ENCODE data around the gene CLMP. TPM values are rescaled to one million over a fixed set of nuclear protein-coding genes. Genes with fewer than 3 reads are reported as not detected.
A peak's percentile ranks its signal among the peaks of the same experiment; 100 is the strongest.
"Not testable (repeated sequence)": the region's sequence is repeated elsewhere in the genome, so short reads cannot be mapped to it uniquely, and the experiment has no call there.

Gene CLMP
- total RNA-seq, 1 experiment from 2014 or later, result 17.3 TPM

- Histone ChIP-seq H3K4me3 (no peak overlapping the region), H3K27ac (no peak overlapping the region), H3K4me1 (no peaks in the 10 kb centered on the region), H3K9me3 (replicated peaks) (no peaks in the 10 kb centered on the region), H3K36me3 (no peaks in the 10 kb centered on the region), H3K27me3 (no peaks in the 10 kb centered on the region)
- DNase-seq, result no peak
Observed at GRCh38 chr11:123151796-123152195, 43.3 kb downstream of the CLMP start.

DNA sequence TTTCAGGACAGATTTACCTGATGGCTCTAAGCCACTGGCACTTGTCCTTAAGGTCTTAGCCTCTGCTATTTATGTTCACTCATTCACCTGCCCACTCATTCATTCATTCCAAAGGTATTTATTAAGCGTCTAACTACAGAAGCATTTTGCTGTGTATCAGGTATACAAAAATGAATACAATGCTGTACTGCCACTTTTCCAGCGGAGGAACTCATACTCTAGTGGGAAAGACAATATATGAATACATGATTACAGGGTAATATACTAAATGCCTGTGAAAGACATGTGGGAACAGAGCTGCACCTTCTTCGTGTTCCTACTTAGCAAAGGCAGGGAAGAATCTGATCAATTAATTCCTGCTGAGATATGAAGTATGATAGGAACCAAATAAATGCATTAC lies 43.7 kb downstream of the CLMP start:
- H3K9me3 ChIP-seq (replicated peaks), result no peaks in the 10 kb centered on the region
- H3K27me3 ChIP-seq, result no peaks in the 10 kb centered on the region
- H3K36me3 ChIP-seq, result no peaks in the 10 kb centered on the region
- DNase-seq, result no peak
- no peak overlapping the region for H3K27ac ChIP-seq
- H3K4me3 ChIP-seq, result no peak overlapping the region
- H3K4me1 ChIP-seq, result no peaks in the 10 kb centered on the region

DNA sequence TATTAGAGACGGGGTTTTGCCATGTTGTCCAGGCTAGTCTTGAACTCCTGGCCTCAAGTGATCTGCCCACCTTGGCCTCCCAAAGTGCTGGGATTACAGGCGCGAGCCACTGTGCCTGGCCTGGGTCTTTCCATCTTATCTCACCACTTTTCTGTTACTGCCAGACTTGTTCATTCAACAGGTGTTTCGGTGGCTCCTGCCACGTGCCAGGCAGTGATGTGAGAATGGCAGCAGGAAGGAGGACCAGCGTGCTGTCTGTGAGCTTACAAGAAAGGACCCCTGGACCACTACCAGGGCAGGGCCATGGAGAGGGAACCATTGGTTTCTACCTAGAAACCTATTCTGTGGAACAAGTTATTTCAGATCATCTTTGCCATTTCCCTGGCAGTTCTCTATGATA lies 44.2 kb downstream of the CLMP start:
- Histone ChIP-seq H3K4me3 (no peak overlapping the region), H3K36me3 (no peaks in the 10 kb centered on the region), H3K4me1 (no peaks in the 10 kb centered on the region), H3K9me3 (replicated peaks) (no peaks in the 10 kb centered on the region), H3K27me3 (no peaks in the 10 kb centered on the region), H3K27ac (no peak overlapping the region)
- DNase-seq, result no peak

GRCh38 chr11:123148965-123149364 lies 46.1 kb downstream of the CLMP start:
- H3K9me3 ChIP-seq (replicated peaks), result no peaks in the 10 kb centered on the region
- no peaks in the 10 kb centered on the region for H3K36me3 ChIP-seq
- DNase-seq, result no peak
- H3K27me3 ChIP-seq, result no peaks in the 10 kb centered on the region
- H3K27ac ChIP-seq, result no peak overlapping the region
- H3K4me1 ChIP-seq, result no peaks in the 10 kb centered on the region
- H3K4me3 ChIP-seq, result no peak overlapping the region

GRCh38 chr11:123145661-123146060 lies 49.4 kb downstream of the CLMP start:
- no peaks in the 10 kb centered on the region for H3K4me1 ChIP-seq
- H3K36me3 ChIP-seq, result no peaks in the 10 kb centered on the region
- DNase-seq, result no peak
- H3K9me3 ChIP-seq (replicated peaks), result no peaks in the 10 kb centered on the region
- no peaks in the 10 kb centered on the region for H3K27me3 ChIP-seq
- H3K4me3 ChIP-seq, result no peak overlapping the region
- no peak overlapping the region for H3K27ac ChIP-seq

DNA sequence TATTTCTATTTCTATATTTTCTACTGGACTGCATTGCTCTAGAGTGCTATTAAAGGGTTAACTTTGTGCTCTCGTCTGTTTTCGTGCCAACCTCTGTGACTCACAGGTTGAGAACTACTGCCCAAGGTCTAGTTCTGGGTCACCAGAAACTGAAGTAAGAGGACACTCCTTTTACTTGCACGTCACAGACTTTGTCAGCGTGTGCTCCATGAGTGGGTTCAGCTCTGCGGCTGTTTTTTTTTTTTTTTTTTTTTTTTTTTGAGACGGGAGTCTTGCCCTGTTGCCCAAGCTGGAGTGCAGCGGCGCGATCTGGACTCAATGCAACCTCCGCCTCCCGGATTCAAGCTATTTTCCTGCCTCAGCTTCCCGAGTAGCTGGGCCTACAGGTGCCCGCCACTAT lies 49.8 kb downstream of the CLMP start:
- H3K4me1 ChIP-seq, result no peaks in the 10 kb centered on the region
- H3K4me3 ChIP-seq, result no peak overlapping the region
- no peak overlapping the region for H3K27ac ChIP-seq
- no peaks in the 10 kb centered on the region for H3K9me3 ChIP-seq (replicated peaks)
- DNase-seq, result peak; percentile 21 to 37
- no peaks in the 10 kb centered on the region for H3K27me3 ChIP-seq
- no peaks in the 10 kb centered on the region for H3K36me3 ChIP-seq

DNA sequence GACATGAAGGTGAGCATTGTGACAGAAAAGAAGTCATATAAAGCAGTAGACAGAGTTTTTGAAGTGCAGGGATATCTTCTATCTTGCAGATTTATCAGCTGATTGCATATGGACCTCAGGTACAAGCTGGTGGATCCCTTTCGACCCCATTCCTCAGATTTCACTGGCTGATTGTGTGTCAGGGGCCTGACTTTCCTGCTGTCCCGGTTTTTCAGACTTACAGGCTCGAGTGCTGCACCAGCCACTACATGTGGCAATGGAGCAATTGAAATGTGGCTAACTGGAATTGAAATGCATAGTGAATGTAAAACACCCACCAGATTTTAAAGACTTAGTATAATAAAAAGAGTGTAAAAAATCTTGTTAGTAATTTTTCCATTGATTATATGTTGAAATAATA lies 50.3 kb downstream of the CLMP start:
- H3K4me1 ChIP-seq, result no peaks in the 10 kb centered on the region
- H3K4me3 ChIP-seq, result no peak overlapping the region
- no peaks in the 10 kb centered on the region for H3K36me3 ChIP-seq
- DNase-seq, result no peak
- no peaks in the 10 kb centered on the region for H3K27me3 ChIP-seq
- no peaks in the 10 kb centered on the region for H3K9me3 ChIP-seq (replicated peaks)
- H3K27ac ChIP-seq, result no peak overlapping the region

GRCh38 chr11:123143921-123144320 lies 51.1 kb downstream of the CLMP start:
- Histone ChIP-seq H3K4me3 (no peak overlapping the region), H3K27me3 (no peaks in the 10 kb centered on the region), H3K4me1 (no peaks in the 10 kb centered on the region), H3K36me3 (no peaks in the 10 kb centered on the region), H3K9me3 (replicated peaks) (no peaks in the 10 kb centered on the region), H3K27ac (no peak overlapping the region)
- DNase-seq, result no peak

DNA sequence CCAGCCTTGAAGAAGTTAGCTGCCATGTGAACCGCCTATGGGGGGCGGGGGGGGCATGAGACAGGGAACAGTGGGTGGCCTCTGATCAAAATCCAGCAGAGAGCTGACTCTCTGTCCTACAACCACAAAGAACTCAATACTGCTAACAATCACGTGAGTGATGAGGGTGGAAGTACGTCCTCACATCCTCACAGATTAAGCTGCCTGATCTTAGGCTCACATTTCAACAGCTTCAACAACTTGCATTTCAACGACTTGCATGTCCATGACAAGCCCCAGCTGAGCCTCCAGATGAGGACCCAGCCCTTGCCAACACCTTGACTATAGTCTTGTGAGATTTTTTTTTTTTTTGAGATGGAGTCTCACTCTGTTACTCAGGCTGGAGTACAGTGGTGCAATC lies 51.6 kb downstream of the CLMP start:
- no peak for DNase-seq
- Histone ChIP-seq H3K27me3 (no peaks in the 10 kb centered on the region), H3K4me1 (no peaks in the 10 kb centered on the region), H3K9me3 (replicated peaks) (no peaks in the 10 kb centered on the region), H3K4me3 (no peak overlapping the region), H3K36me3 (no peaks in the 10 kb centered on the region), H3K27ac (no peak overlapping the region)

DNA sequence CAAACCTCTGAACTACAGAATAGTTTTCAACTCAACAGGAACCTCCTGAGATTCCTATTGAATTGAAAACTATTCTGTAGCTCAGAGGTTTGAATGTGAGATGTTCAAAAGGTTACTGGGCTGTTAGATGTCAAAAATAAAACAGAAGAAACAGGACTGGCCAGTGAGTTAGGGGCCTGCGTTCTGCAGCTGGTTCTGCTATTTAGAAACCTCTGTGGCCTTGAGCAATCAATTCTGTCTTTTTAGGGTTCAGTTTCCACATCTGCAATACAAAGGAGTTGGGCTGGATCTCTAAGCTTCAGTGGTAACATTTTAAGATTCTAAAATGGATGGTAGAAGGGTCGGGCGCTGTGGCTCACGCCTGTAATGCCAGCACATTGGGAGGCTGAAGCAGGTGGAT lies 55.8 kb downstream of the CLMP start:
- Histone ChIP-seq H3K27ac (no peak overlapping the region), H3K9me3 (replicated peaks) (no peaks in the 10 kb centered on the region), H3K4me1 (no peaks in the 10 kb centered on the region; the same call in 1 of the 2 replicates), H3K36me3 (no peaks in the 10 kb centered on the region), H3K27me3 (no peaks in the 10 kb centered on the region), H3K4me3 (no peak overlapping the region)
- no peak for DNase-seq

- H3K4me3 ChIP-seq, result peak overlapping the region; percentile 27
Observed at GRCh38 chr11:123137431-123138224, 57.4 kb downstream of the CLMP start.

DNA sequence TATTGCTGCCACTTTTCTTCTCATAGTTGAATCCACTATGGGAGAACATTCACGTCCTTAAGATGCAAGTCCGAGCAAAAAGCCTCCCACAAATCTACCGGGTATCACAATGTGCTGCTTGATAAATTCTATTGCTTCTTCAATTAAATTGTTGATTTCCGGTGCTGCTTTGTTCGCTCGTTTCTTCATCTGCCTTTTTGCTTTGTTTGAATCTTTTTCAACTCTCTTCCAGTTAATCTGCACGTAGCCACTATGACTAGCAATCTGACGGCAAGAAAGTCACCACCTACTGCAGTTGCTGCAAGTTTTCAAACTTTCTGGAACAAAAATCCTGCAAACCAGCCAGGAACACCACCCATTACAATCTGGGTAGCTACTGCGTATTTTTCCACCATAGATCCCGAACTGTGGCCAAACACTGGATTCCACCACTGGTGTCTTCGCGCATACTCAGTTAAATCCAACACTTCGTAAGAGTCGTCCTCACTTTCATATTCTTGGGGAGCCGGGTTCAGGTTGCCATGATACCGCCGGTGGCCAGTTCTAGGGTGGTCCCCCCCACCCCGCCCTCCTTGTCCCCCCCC lies 59.1 kb downstream of the CLMP start:
- H3K9me3 ChIP-seq (replicated peaks), result no peaks in the 10 kb centered on the region
- no peak overlapping the region for H3K27ac ChIP-seq
- no peaks in the 10 kb centered on the region for H3K36me3 ChIP-seq
- H3K4me3 ChIP-seq, result no peak overlapping the region
- no peaks in the 10 kb centered on the region for H3K27me3 ChIP-seq
- DNase-seq, result no peak
- H3K4me1 ChIP-seq, result no peaks in the 10 kb centered on the region; the same call in none of the 2 replicates

More at GRCh38 chr11:123137431-123138224, 57.4 kb downstream of the CLMP start:
- H3K4me1 ChIP-seq, result no peaks in the 10 kb centered on the region; the same call in none of the 2 replicates
- no peaks in the 10 kb centered on the region for H3K36me3 ChIP-seq
- no peaks in the 10 kb centered on the region for H3K9me3 ChIP-seq (replicated peaks)
- no peaks in the 10 kb centered on the region for H3K27me3 ChIP-seq
- peak overlapping the region; percentile 89 for H3K27ac ChIP-seq
- peak; percentile 74 to 76 for DNase-seq

DNA sequence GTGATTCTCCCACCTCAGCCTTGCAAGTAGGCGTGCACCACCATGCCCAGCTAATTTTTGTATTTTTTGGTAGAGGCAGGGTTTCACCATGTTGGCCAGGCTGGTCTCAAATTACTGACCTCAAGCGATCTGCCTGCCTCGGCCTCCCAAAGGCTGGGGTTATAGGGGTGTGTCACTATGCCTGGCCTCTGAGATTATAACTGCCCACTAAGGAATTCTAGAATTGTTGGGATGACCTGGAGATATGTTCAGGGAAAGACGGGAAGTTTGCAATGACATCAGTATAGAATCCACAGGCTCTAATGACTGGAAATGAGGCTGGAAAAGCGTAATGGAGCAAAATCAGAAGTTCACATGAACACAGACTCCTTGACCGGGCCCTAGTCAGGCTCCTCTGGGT lies 62.2 kb downstream of the CLMP start:
- DNase-seq, result no peak
- no peak overlapping the region for H3K27ac ChIP-seq

GRCh38 chr11:123132034-123132766 lies 62.8 kb downstream of the CLMP start:
- H3K4me3 ChIP-seq; H3K27ac ChIP-seq; H3K36me3 ChIP-seq; H3K9me3 ChIP-seq (replicated peaks); H3K27me3 ChIP-seq; H3K4me1 ChIP-seq; DNase-seq: not testable (repeated sequence)

More for the DNA sequence above, 62.2 kb downstream of the CLMP start:
- H3K9me3 ChIP-seq (replicated peaks), result no peaks in the 10 kb centered on the region
- no peaks in the 10 kb centered on the region for H3K36me3 ChIP-seq
- no peaks in the 10 kb centered on the region for H3K27me3 ChIP-seq
- peaks cover 6% of the 10 kb centered on the region for H3K4me1 ChIP-seq
- H3K4me3 ChIP-seq, result no peak overlapping the region

DNA sequence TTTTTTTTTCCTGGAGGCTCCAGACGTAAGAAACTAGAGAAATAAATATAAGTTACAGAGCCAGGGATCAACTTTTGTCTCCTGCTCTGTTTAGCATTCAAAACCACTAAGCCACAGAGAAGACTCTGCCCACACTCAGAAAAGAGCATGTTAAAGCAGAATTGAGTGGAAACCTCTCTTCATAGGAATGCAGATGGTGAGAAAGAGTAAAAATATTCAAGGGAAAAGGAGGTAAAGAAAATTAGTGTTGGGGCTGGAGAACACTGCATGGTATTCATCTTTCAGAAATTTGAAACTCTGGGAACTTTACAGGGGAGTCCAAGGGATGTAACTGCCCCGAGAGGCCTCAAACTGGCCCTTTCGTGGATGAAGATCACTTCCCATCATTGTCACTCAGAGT lies 65.1 kb downstream of the CLMP start:
- H3K4me3 ChIP-seq, result no peak overlapping the region
- peak; percentile 9 to 56 for DNase-seq
- H3K27ac ChIP-seq, result peak overlapping the region; percentile 43; the same call in 1 of the 2 replicates

More for the DNA sequence above, 65.1 kb downstream of the CLMP start:
- H3K36me3 ChIP-seq, result no peaks in the 10 kb centered on the region
- peaks cover 6% of the 10 kb centered on the region for H3K4me1 ChIP-seq
- H3K9me3 ChIP-seq (replicated peaks), result no peaks in the 10 kb centered on the region
- H3K27me3 ChIP-seq, result no peaks in the 10 kb centered on the region

Measured in SJCRH30 (cell line).